HG03280 (cell line): ENCODE data around the gene GPR12.

Source experiments
- ATAC-seq: cut with Tn5 transposase; IDR thresholded peaks from one replicate; pipeline ENCODE4 v1.9.1; 2021; ENCODE audit warnings: mild to moderate bottlenecking, moderate library complexity; ENCODE audit not compliant: unreplicated experiment

GPR12 gene

GRCh38 chr13:26759907-26760831 lies at the start of gene GPR12:
TSS of gene GPR12 (minus strand) at chr13:26760786. CDS start at chr13:26759827, 959 bp downstream.
- no peak for ATAC-seq

- no peak for ATAC-seq
Measured at GRCh38 chr13:26810095-26810494, 49.5 kb upstream of the GPR12 start.

GRCh38 chr13:26806891-26807290 lies 46.3 kb upstream of the GPR12 start:
- ATAC-seq, result no peak

- ATAC-seq, result no peak
Measured at GRCh38 chr13:26787961-26788360, 27.4 kb upstream of the GPR12 start.

GRCh38 chr13:26786651-26787295 lies 26.2 kb upstream of the GPR12 start:
- no peak for ATAC-seq

- ATAC-seq, result no peak
Measured at GRCh38 chr13:26785838-26786630, 25.4 kb upstream of the GPR12 start.

- no peak for ATAC-seq
Measured at GRCh38 chr13:26784704-26785639, 24.4 kb upstream of the GPR12 start.

- no peak for ATAC-seq
Measured at GRCh38 chr13:26780411-26780810, 19.8 kb upstream of the GPR12 start.

- ATAC-seq, result no peak
Measured at GRCh38 chr13:26779321-26779720, 18.7 kb upstream of the GPR12 start.

- ATAC-seq, result no peak
Measured at GRCh38 chr13:26772531-26772930, 11.9 kb upstream of the GPR12 start.

- no peak for ATAC-seq
Measured at GRCh38 chr13:26771796-26772195, 11.2 kb upstream of the GPR12 start.

- no peak for ATAC-seq
Measured at GRCh38 chr13:26762745-26763345, 2.3 kb upstream of the GPR12 start.

GRCh38 chr13:26760832-26761582 lies 421 bp upstream of the GPR12 start:
- ATAC-seq, result no peak

- ATAC-seq, result no peak
Measured at GRCh38 chr13:26759249-26759906, 1.2 kb downstream of the GPR12 start.

GRCh38 chr13:26758496-26759157 lies 2.0 kb downstream of the GPR12 start:
- ATAC-seq, result no peak

- no peak for ATAC-seq
Measured at GRCh38 chr13:26756961-26757360, 3.6 kb downstream of the GPR12 start.

GRCh38 chr13:26752671-26753070 lies 7.9 kb downstream of the GPR12 start:
- ATAC-seq, result no peak

GRCh38 chr13:26749905-26750304 lies 10.7 kb downstream of the GPR12 start:
- ATAC-seq, result no peak
